Putamen (tissue), 1 donor: Measurements from ENCODE around the gene MYH11.
"Not testable (repeated sequence)": the region's sequence is repeated elsewhere in the genome, so short reads cannot be mapped to it uniquely, and the experiment has no call there.

ENCODE experiments used
- DNase-seq: peaks from one replicate; pipeline ENCODE4 v3.0.0-alpha.2; 2016; ENCODE audit warnings: low spot score

Gene MYH11

DNA sequence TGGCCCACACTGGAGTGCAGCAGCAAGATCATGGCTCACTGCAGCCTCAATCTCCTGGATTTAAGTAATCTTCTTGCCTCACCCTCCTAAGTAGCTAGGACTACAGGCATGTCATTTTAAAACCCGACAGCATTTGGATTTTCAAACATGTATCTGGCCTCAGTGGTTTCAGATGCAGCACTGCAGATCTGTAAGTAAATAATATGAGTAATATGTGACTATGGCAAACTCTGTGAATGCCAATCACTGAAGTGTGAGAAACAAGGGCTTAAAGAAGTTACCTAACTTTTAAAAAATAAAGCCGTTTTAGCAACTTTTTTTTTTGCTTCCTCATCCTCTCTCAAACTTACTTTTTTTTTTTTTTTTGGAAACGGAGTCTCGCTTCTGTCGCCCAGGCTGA lies 19.7 kb upstream of the MYH11 start:
- DNase-seq: no peak

DNA sequence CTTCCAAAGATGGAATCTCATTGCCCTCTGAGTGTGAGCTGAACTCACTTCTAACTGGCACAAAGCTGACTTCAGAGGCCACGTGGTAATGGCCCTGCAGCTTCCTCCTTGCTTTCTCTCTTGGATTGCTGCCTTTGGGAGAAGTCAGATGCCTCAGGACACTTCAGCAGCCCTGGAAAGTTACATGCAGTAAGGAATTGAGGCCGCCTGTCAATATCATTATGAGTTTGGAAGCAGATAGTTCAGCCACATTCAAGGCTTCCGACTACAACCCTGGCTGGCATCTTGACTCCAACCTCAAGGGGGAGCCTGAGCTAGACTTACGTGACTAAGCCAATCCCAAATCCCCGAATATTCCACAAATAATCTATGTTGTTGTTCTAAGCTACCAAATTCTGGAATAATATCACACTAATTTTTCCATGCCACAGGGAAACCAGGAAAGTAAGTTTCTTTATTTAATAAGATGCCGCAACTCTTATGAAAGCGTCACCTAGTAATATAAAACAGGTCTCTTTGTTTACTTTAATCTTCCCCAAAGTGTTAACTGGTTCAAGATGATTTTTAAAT lies 18.0 kb upstream of the MYH11 start:
- DNase-seq: peak; percentile 47

DNA sequence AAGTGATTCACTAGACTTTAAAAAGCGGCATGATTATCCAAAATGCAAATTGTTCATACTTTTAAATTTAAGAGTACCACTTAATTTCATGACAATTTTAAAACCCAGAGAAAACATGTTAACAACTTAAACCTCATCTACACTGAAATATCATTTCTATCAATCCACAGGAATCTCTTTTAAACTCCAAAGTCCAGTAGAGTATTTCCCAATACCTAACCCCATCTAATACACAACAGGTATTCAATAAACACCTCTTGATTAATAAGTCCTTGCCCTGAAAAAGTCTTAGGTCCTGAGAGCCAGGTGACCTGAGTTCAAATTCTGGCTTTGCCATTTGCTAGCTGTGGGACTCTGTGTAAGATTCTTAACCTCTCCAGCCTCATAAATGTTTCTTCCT lies 16.9 kb upstream of the MYH11 start:
- DNase-seq: no peak

DNA sequence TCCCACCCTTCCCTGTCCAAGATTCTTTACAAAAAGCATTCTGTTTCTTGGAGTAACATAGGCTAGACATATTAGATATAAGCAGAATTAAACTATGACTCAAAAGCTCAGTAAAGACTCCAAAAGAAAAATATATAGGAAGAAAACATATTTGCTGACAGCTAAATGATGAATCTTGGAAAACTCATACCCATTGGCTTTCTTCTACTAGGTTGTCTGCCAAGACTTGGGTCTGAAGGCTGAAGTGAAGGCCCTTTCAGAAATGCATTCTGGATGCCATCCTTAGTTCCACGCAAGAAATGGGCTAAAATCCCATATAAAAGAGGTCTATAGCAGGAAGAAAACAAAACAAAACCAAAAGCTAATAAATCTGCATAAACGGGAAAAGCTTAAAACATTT lies 16.5 kb upstream of the MYH11 start:
- DNase-seq: no peak

DNA sequence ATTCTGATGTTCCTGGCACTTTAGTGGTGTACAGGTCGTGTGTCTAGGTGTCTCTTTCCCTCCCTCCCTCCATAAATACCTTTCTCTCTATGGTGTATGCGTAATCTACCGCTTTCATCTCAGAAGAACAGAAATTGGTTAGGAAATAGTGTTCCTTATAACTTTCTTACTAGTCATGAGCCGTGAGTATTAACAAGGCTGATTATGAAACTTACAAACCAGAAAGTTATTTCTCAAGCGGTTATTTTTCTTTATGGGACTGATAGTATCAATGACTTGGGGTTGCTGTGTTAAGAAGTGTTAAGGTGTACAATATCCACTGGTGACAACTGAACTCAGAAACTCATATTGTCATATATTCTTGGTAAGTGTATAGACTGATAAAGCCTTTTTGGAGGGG lies 13.2 kb upstream of the MYH11 start:
- DNase-seq: no peak

DNA sequence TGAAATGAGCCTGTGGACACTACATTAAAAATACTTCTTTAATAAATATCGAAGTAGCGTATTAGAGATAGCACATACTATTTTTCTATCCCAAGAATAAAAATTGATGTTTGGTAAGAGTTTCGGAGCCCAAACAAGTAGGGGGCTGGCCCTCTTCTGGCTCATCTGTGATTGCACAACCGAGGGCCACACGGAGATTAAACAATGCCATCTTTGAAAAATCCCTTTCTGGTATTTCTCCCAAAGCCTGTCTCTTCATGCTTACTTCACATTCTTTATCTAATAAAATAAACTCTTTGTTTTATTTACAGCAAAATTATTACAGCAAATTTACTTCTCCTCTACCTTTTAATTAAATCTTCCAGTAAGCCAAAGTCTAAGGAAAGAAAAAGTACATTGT lies 9.6 kb upstream of the MYH11 start:
- no peak for DNase-seq

DNA sequence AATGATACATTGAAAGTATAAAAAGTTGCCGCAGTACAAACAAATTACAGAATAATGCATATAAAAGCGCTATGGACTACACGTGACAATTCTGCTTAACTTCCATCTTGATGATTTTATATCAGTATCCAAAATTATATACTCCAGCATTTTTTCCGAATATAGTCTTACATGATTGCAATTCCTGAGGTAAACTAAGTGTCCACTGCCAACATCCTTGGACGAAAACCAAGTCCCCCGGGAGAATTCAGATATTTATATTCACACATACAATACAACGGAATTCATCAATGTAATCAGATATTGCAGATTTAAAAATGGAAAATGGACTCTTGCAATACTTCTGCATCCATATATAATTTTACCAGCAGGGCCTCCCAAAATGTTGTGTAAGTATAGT lies 8.9 kb upstream of the MYH11 start:
- DNase-seq: no peak

DNA sequence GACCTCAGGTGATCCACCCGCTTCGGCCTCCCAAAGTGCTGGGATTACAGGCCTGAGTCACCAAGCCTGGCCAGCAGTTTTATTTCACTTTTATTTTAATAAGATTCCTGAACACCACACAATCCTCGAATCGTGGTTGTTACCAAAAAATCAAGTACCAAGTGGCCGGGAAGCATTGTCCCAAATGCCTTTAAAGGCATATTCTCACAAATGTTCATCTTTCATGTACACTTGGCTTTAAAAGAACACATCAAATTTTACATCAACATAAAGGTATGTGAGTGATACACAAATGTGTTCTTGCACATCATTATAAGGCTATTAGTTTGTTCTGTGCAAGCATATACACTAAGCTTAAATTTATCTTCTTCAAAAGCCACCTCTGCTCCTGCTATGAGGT lies 8.1 kb upstream of the MYH11 start:
- DNase-seq: no peak

DNA sequence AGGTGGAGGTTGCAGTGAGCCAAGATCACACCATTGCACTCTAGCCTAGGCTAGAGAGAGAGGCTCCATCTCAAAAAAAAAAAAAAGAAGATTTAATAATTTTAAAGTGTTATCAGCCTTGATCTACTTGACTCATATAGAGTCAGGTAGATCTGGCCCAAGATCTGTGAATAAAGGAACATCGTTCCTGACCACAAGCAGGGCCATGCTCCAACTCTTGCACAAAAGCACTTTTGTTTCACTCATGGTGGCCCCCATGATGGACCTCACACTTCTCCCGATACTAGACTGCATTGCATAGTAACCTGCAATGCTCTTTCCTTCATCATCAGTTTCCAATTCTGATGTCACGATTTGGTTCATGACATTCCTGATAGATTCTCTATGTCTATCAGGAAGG lies 5.2 kb upstream of the MYH11 start:
- no peak for DNase-seq

DNA sequence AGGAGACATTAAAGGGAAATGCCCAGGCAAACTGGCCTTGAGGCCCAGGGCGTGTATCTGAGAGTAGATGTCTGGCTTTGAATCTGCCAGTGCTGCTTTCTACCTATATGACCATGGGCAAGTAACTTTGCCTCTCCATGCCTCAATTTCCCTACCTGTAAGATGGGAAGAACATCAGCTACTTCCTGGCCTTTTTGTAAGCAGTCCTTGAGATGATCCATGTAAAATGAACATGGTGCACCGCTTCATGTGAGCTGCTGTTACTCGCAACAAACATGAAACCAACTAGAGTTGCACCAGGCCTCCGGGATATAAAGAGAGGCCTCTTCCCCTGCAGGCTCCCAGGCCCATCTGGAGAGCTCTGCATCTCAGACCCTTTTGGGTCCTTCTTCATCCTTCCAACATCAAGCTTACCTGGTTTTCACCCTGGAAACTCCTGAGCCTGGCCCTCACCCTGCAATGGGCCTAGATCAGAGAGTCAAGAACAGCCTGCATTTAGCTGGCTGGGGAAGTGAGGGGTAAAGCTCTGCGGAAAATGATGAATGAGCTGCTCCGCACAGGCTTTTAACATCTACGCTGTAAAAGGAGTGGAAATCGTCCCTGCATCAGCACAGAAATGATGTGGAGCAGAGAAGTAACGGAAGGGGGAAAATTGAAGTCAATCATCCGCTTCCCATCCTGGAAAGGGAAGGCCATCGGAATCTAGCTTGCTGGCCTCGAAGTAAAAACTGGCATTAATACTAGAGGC lies 2.3 kb upstream of the MYH11 start:
- no peak for DNase-seq

DNA sequence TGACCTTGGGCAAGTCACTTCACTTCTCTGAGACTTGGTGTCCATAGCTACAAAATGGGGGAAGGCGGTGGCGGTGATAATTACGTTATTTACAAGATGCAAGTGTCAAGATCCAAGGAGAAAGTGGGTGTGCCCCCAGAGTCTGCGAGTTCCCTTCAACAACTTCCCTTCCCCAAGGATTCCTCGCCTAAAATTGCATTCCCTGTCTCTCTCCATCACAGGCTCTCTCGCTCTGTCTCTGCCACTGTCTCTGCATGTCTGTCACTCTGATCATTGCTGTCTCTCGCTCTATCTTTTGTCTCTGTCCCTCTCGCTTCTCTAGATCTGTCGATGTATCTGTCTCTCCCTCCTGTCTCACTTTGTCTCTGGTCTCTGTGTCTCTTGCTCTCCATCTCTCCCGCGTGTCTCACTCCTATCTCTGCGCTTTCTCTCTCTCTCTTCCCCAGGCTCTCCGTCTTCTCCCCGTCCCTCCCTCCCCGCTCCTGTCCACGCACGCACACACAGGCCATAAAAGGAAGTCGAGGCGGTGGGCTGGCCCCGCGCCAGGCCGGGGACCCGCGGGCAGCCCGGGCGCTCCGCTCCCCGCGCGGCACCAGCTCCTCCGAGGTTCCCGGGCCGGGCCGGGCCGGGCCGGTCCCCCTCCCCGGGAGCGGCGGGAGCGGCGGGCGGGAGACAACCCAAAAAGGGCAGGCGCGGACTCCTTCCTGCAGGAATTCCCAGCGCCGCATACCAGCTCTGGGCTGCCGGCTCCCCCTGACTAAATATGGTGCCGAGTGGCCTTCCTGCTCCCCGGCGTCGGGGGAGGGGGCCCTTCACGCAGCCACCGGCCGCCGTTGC lies 1.1 kb upstream of the MYH11 start:
- no peak for DNase-seq

DNA sequence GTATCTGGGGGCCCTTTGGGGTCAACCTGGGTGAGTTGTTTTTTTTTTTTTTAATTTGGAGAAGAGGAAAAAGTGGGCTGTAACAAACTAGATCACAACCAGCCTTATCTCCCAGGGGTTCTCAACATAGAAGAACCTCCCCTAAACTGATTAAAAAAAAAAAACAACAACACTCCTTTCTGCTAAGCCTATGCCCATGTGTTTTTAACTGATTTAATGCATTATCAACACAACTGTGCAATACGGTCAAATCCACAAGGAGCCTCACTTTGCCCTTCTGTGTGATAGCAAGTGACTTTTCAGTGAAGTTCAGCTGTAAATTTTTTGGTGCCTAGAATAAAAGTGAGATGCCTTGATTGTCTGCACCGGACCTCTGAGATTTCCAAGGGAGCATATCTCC lies 646 bp downstream of the MYH11 start:
- no peak for DNase-seq

DNA sequence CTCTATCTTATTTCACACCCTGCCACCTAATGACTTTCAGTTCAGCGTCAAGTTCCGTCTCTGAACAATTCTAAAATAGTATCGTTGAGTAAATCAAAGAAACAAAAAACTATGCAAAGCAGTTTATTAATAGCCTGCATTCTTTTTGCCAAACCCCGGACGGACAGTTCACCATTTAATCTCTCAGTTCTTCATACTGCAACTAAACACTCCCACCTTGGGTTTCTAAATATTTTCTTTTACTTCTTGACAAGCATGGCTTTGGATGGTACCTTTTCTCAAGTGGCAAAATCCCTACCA lies 1.2 kb downstream of the MYH11 start:
- DNase-seq: no peak

DNA sequence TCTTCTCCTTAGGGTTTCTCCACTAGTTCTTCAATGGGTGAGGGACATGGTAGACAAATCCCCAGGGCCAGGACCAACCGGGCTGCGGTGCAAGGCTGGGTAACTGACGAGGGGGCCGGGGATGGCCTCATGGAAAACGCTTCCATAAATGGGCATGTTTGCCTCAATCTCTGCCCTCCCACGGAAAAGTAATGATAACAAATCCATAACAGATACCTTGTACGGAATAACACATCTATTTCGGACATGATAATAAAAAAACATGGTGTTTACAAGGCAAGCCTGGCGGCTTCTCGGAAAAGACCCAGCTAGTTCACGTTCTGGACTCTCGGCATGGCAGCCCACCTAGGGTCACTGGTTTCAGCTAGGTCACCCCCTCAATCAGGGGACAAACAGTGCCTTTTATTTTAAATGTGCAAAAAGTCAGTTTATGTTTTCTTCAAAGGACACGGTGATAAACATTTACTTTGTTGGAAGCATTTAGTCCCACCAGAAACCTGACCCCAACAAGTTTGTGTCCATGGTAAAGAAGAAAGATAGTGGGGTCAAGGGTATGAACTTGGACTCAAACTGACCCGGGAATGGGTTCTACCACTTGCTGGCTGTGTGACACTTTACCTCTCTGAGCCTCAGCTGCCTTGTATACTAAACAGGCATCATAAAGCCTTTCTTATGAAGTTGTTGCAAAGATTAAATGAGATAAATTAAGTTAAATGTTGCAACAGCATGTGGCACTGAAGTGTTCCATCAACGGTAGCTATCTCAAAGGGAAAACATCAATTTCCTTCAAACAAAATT lies 1.7 kb downstream of the MYH11 start:
- DNase-seq: no peak

DNA sequence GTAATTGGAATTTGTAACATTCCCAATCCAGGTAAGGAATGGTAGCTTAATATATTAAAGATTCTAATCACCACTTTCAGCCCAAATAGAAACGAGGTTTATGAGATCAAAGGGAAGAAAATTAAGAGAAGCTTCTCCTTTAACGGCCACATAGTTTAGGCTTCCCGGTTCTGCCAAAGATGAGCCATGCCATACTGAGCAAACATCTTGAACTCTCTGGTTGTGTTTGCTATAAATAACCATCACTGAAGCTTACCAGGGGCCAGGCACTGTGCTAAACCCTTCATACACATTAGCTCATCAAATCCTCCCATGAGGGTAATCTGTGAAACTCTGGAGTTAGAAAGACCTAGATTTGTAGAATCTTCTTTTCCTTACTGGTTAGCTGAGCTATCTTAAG lies 2.8 kb downstream of the MYH11 start:
- DNase-seq: no peak

DNA sequence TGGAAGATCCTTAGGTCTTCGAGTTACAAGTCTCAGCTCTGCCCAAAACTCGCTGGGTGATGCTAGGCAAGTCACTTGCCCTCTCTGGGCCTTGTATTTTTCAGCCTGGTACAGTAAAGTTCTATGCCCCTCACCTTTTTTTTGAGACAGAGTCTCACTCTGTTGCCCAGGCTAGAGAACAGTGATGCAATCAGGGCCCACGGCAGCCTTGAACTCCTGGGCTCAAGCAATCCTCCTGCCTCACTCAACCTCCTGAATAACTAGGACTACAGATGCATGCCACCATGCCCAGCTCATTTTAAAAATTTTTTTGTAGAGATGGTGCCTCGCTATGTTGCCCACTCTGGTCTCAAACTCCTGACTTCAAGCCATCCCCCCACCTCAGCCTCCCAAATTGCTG lies 3.8 kb downstream of the MYH11 start:
- no peak for DNase-seq

DNA sequence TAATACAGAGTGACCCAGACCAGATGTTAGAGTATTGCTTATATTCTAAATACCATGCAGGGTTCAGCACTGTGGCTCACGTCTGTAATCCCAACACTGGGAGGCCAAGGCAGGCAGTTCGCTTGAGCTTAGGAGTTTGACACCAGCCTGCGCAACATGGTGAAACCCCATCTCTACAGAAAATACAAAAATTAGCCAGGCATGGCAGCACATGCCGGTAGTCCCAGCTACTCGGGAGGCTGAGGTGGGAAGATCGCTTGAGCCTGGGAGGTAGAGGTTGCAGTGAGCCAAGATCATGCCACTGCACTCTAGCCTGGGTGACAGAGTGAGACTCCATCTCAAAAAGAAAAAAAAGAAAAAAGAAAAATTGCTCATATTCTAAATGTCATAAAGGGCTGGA lies 6.3 kb downstream of the MYH11 start:
- not testable (repeated sequence) for DNase-seq

DNA sequence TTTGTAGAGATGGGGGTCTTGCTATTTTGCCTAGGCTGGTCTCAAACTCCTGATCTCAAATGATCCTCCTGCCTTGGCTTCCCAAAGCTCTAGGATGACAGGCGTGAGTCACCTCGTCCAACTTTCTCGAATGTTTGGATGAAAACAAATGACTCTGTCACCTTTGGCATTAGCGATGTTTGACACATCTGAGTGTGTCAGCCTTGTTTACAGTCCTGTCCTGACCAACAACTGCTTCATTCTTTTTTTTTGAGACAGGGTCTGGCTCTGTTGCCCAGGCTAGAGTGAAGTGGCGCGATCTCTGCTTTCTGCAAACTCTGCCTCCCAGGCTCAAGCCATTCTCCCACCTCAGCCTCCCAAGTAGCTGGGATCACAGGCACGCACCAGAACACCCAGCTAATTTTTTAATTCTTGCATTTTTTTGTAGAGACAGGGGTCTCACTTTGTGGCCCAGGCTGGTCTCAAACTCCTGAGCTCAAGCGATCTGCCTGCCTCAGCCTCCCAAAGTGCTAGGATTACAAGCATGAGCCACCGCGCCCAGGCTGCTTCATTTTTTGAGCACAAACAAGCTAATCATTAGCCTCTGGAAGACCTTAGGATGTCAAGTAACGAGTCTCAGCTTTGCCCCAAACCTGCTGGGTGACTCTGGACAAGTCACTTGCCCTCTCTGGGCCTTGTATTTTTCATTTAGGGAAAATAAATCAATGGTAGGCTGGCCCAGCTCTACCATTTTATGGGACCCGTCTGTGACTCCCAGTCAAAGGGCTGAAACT lies 7.4 kb downstream of the MYH11 start:
- DNase-seq: no peak

DNA sequence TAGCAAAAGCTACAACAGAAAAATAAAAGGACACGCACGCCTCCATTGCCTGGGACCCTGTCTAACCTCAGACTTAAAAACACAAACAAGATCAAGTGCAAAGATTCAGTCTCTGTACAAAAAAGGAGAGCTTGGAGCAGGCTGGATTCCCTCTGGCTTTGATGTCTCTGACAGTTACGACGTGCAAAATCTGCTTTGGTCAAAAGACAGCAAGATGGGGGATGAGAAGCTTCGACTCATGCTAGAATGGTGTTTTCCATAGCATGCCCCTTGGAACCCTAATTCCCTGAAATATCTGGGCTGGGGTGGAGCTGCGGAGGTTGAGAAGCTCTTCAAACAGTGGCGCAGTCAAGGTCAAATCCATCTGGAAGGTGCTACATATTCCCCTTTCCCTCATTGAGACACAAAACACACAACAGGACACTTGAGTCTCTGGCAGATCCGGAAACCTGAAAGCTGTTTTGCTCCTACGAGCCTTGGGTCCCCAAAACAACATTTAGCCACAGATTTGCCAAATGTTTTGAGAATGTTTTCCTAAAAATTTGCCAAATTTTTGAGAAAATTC lies 9.1 kb downstream of the MYH11 start:
- no peak for DNase-seq

DNA sequence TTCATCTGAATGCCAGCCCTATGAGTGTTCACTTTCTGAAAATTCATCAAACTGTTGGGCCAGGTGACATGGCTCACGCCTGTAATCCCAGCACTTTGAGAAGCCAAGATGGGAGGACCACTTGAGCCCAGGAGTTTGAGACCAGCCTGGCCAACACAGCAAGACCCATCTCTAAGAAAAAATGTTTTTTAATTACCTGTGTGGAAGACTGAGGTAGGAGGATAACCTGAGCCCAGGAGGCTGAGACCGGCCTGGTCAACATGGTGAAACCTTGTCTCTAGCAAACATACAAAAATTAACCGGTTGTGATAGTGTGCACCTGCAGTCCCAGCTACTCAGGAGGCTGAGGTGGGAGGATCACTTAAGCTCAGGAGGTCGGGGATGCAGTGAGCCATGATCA lies 10.3 kb downstream of the MYH11 start:
- no peak for DNase-seq

DNA sequence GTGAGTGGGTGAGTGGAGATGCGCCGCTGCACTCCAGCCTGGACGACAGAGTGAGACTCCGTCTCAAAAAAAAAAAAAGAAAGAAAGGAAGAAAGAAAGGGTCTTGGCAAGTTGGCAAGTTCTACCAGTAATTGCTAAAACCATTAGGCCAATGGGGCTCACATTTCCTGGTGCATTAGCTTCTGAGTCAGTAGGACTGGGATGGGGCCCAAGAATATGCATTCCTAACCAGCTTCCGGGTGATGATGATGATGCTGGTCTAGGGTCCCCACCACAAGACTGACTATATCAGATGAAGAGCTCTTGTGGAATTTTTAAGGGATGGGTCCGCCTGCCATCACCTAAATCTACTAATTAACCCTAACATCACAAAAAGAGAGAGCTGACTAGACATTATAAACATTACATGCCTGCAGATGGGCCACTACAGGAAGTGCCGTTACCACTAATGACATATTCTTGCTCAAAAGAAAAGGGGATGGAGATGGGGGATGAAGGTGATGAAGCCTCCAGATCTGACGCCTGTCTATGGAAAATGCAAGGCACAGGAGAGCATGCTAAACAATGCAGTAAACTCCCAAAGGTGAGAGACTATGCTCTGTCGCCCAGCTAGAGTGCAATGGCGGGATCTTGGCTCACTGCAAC lies 13.1 kb downstream of the MYH11 start:
- DNase-seq: no peak
